ENCODE measurements around the gene GNG12.

Gene GNG12

GRCh38 chr1:67696708-67697107, 136.6 kb downstream of the GNG12 start:
- no peak for FAIRE-seq

- no peak for FAIRE-seq
Observed at GRCh38 chr1:67695963-67696362, 137.3 kb downstream of the GNG12 start.

- no peak for FAIRE-seq
Observed at GRCh38 chr1:67691712-67692111, 141.6 kb downstream of the GNG12 start.

- no peak for FAIRE-seq
Observed at GRCh38 chr1:67690411-67690810, 142.9 kb downstream of the GNG12 start.

GRCh38 chr1:67690018-67690363, 143.3 kb downstream of the GNG12 start:
- no peak for FAIRE-seq

- FAIRE-seq, result no peak
Observed at GRCh38 chr1:67689267-67690017, 143.8 kb downstream of the GNG12 start.

- no peak for FAIRE-seq
Observed at GRCh38 chr1:67688526-67689219, 144.6 kb downstream of the GNG12 start.

- FAIRE-seq, result no peak
Observed at GRCh38 chr1:67687649-67688048, 145.6 kb downstream of the GNG12 start.

GRCh38 chr1:67687198-67687545, 146.1 kb downstream of the GNG12 start:
- FAIRE-seq, result no peak

- no peak for FAIRE-seq
Observed at GRCh38 chr1:67686267-67687197, 146.7 kb downstream of the GNG12 start.

GRCh38 chr1:67685558-67686266, 147.6 kb downstream of the GNG12 start:
- FAIRE-seq, result no peak

GRCh38 chr1:67685067-67685557, 148.2 kb downstream of the GNG12 start, which contains the start of gene GADD45A:
GADD45A (plus strand) TSS chr1:67685201; CDS start chr1:67685495, 294 bp downstream.
- peak; percentile 96 for FAIRE-seq

GRCh38 chr1:67684526-67685066, 148.7 kb downstream of the GNG12 start:
- FAIRE-seq, result no peak

- no peak for FAIRE-seq
Observed at GRCh38 chr1:67683766-67684525, 149.3 kb downstream of the GNG12 start.

- no peak for FAIRE-seq
Observed at GRCh38 chr1:67683316-67683715, 150.0 kb downstream of the GNG12 start.

- no peak for FAIRE-seq
Observed at GRCh38 chr1:67682659-67683197, 150.5 kb downstream of the GNG12 start.

GRCh38 chr1:67680486-67680885, 152.8 kb downstream of the GNG12 start:
- FAIRE-seq, result no peak

- no peak for FAIRE-seq
Observed at GRCh38 chr1:67679691-67680090, 153.6 kb downstream of the GNG12 start.

GRCh38 chr1:67677930-67678329, 155.3 kb downstream of the GNG12 start:
- no peak for FAIRE-seq

GRCh38 chr1:67677408-67677807, 155.9 kb downstream of the GNG12 start:
- FAIRE-seq, result no peak

GRCh38 chr1:67676946-67677345, 156.3 kb downstream of the GNG12 start:
- no peak for FAIRE-seq
